IMR-90 (cell line): ENCODE measurements around the gene NAP1L5. TPM values are rescaled to one million over a fixed set of nuclear protein-coding genes. Genes with fewer than 3 reads are reported as not detected.

Source experiments
- ATAC-seq: fragments of 200-7000 bp; cut with Tn5 transposase; 2 replicates; pipeline ENCODE4 v1.9.1; 2020; ENCODE audit warnings: low read depth, mild to moderate bottlenecking, moderate library complexity
- BruUV-seq: library from RNA; stranded (reverse); fragments of 400-500 nt; replicated peaks from 2 replicates; lab custom pipeline; 2021; lab: Mats Ljungman, UMichigan
- CTCF ChIA-PET: fragments of 300-600 bp; formaldehyde crosslinking; extraction: SDS; loops from one replicate; lab custom pipeline; 2021; ENCODE audit warnings: antibody characterized with exemption; lab: Yijun Ruan, JAX
- POLR2A ChIA-PET: fragments of 300-600 bp; sonication (Branson Sonifier 250); formaldehyde crosslinking; loops from one replicate; lab custom pipeline; 2022; ENCODE audit warnings: antibody characterized with exemption; ENCODE audit not compliant: unreplicated experiment; lab: Charles Lee
- DNase-seq: peaks from one replicate; pipeline ENCODE4 v3.0.0; 2013
- H2AFZ ChIP-seq: replicated peaks from 2 replicates; pipeline ENCODE3; 2013; ENCODE audit warnings: low read length, mild to moderate bottlenecking; ENCODE audit not compliant: poor library complexity
- H2AK5ac ChIP-seq: 2 replicates; pipeline ENCODE4 v1.6.1; 2013; ENCODE audit warnings: low read depth, low read length, inconsistent platforms
- H2AK9ac ChIP-seq: replicated peaks from 2 replicates; pipeline ENCODE3; 2013; ENCODE audit warnings: mild to moderate bottlenecking, low read depth, low read length, moderate library complexity; ENCODE audit not compliant: poor library complexity
- H2BK120ac ChIP-seq: 2 replicates; pipeline ENCODE4 v1.6.1; 2013; ENCODE audit warnings: low read depth, low read length, inconsistent platforms
- H2BK15ac ChIP-seq: 3 replicates; pipeline ENCODE4 v1.6.1; 2013; ENCODE audit warnings: low read depth, low read length, inconsistent platforms
- H2BK20ac ChIP-seq: 2 replicates; pipeline ENCODE4 v1.6.1; 2013; ENCODE audit warnings: low read depth, mild to moderate bottlenecking, inconsistent platforms, low read length, moderate library complexity
- H2BK5ac ChIP-seq: 2 replicates; pipeline ENCODE4 v1.6.1; 2013; ENCODE audit warnings: mild to moderate bottlenecking, low read depth, low read length, inconsistent platforms; ENCODE audit not compliant: poor library complexity, severe bottlenecking
- H3K14ac ChIP-seq: replicated peaks from 2 replicates; pipeline ENCODE4 v1.6.1; 2013; ENCODE audit warnings: low read depth, low read length, inconsistent platforms
- H3K18ac ChIP-seq: 2 replicates; pipeline ENCODE4 v1.6.1; 2013; ENCODE audit warnings: low read depth, low read length, control low read depth
- H3K23ac ChIP-seq: 2 replicates; pipeline ENCODE4 v1.6.1; 2013; ENCODE audit warnings: low read depth, low read length, inconsistent platforms
- H3K27ac ChIP-seq: 2 replicates; pipeline ENCODE4 v1.5.1; 2013; ENCODE audit warnings: mild to moderate bottlenecking, control low read depth, low read length; ENCODE audit not compliant: insufficient read depth
- H3K27me3 ChIP-seq: 2 replicates; pipeline ENCODE4 v1.6.1; 2013; ENCODE audit warnings: low read length; ENCODE audit not compliant: control insufficient read depth, insufficient read depth
- H3K36me3 ChIP-seq: 2 replicates; pipeline ENCODE4 v1.6.1; 2013; ENCODE audit warnings: low read length, mixed read lengths; ENCODE audit not compliant: control insufficient read depth, insufficient read depth
- H3K4ac ChIP-seq: 2 replicates; pipeline ENCODE4 v1.6.1; 2013; ENCODE audit warnings: low read depth, low read length, inconsistent platforms
- H3K4me1 ChIP-seq: 2 replicates; pipeline ENCODE4 v1.6.1; 2013; ENCODE audit warnings: low read length, mixed read lengths; ENCODE audit not compliant: control insufficient read depth, insufficient read depth
- H3K4me2 ChIP-seq: 2 replicates; pipeline ENCODE4 v1.6.1; 2013; ENCODE audit warnings: low read depth, mild to moderate bottlenecking, control low read depth, low read length, moderate library complexity
- H3K4me3 ChIP-seq: 2 replicates; pipeline ENCODE4 v1.5.1; 2013; ENCODE audit warnings: low read depth, mild to moderate bottlenecking, control low read depth, low read length, moderate library complexity; ENCODE audit not compliant: insufficient read depth
- H3K56ac ChIP-seq: 2 replicates; pipeline ENCODE4 v1.6.1; 2013; ENCODE audit warnings: low read length, inconsistent platforms; ENCODE audit not compliant: insufficient read depth; ENCODE audit errors: extremely low read depth
- H3K79me1 ChIP-seq, 2 experiments: 2 replicates each; pipeline ENCODE4 v1.6.1; 2013; ENCODE audit warnings: low read length in 2 of 2, inconsistent platforms in 1 of 2, low read depth in 1 of 2
- H3K9ac ChIP-seq: 2 replicates; pipeline ENCODE4 v1.6.1; 2013; ENCODE audit warnings: low read depth, low read length, control low read depth
- H3K9me1 ChIP-seq: 2 replicates; pipeline ENCODE4 v1.6.1; 2013; ENCODE audit warnings: low read length, inconsistent platforms; ENCODE audit not compliant: insufficient read depth
- H3K9me3 ChIP-seq: 2 replicates; pipeline ENCODE4 v1.6.1; 2013; ENCODE audit warnings: low read length; ENCODE audit not compliant: control insufficient read depth, insufficient read depth
- H4K20me1 ChIP-seq: 2 replicates; pipeline ENCODE4 v1.6.1; 2013; ENCODE audit warnings: low read length, inconsistent platforms; ENCODE audit not compliant: insufficient read depth
- H4K5ac ChIP-seq: 2 replicates; pipeline ENCODE4 v1.6.1; 2013; ENCODE audit warnings: mild to moderate bottlenecking, low read depth, low read length, control low read depth
- H4K8ac ChIP-seq, 2 experiments: 2 replicates each; pipeline ENCODE4 v1.6.1; 2013; ENCODE audit warnings: low read depth in 2 of 2, low read length in 2 of 2, control low read depth in 1 of 2, inconsistent platforms in 1 of 2
- H4K91ac ChIP-seq: 2 replicates; pipeline ENCODE4 v1.6.1; 2013; ENCODE audit warnings: low read depth, low read length, inconsistent platforms; ENCODE audit not compliant: insufficient read depth
- BHLHE40 ChIP-seq: fragments of 150-350 bp; IDR thresholded peaks from 2 replicates; pipeline ENCODE4 v1.6.1; 2016; ENCODE audit warnings: mild to moderate bottlenecking, low read depth, low read length
- CEBPB ChIP-seq: IDR thresholded peaks from 2 replicates; pipeline ENCODE4 v1.6.1; 2012; ENCODE audit warnings: low read depth, low read length, improper control_type of control experiment
- CHD1 ChIP-seq: IDR thresholded peaks from 2 replicates; pipeline ENCODE4 v1.6.1; 2012; ENCODE audit warnings: low read depth, low read length, improper control_type of control experiment
- CTCF ChIP-seq: conservative IDR thresholded peaks from 2 replicates; pipeline ENCODE4 v1.5.1; 2012; ENCODE audit warnings: mild to moderate bottlenecking, low read depth, low read length, improper control_type of control experiment
- FOS ChIP-seq: fragments of 150-350 bp; IDR thresholded peaks from 2 replicates; pipeline ENCODE4 v1.6.1; 2016; ENCODE audit warnings: low read depth, low read length
- MAFK ChIP-seq: IDR thresholded peaks from 2 replicates; pipeline ENCODE4 v1.6.1; 2012; ENCODE audit warnings: low read depth, low read length, improper control_type of control experiment
- MXI1 ChIP-seq: IDR thresholded peaks from 2 replicates; pipeline ENCODE4 v1.6.1; 2012; ENCODE audit warnings: low read depth, mild to moderate bottlenecking, low read length, moderate library complexity, borderline replicate concordance
- NFE2L2 ChIP-seq: fragments of 150-350 bp; IDR thresholded peaks from 2 replicates; pipeline ENCODE4 v1.6.1; 2016; ENCODE audit warnings: low read depth, mild to moderate bottlenecking, low read length
- POLR2A ChIP-seq: IDR thresholded peaks from 2 replicates; pipeline ENCODE4 v1.6.1; 2012; ENCODE audit warnings: mild to moderate bottlenecking, low read depth, low read length
- RAD21 ChIP-seq: IDR thresholded peaks from 2 replicates; pipeline ENCODE4 v1.6.1; 2012; ENCODE audit warnings: low read length, improper control_type of control experiment
- RCOR1 ChIP-seq: IDR thresholded peaks from 2 replicates; pipeline ENCODE4 v1.6.1; 2012; ENCODE audit warnings: mild to moderate bottlenecking, low read length, improper control_type of control experiment; ENCODE audit not compliant: insufficient replicate concordance
- RFX5 ChIP-seq: IDR thresholded peaks from 2 replicates; pipeline ENCODE4 v1.8.0; 2012; ENCODE audit warnings: low read depth, mild to moderate bottlenecking, low read length, moderate library complexity
- SMC3 ChIP-seq: fragments of 150-350 bp; IDR thresholded peaks from 2 replicates; pipeline ENCODE4 v1.6.1; 2016; ENCODE audit warnings: low read depth, mild to moderate bottlenecking, antibody characterized with exemption, low read length, moderate library complexity
- USF2 ChIP-seq: fragments of 150-350 bp; IDR thresholded peaks from 2 replicates; pipeline ENCODE4 v1.6.1; 2017; ENCODE audit warnings: mild to moderate bottlenecking, antibody characterized with exemption, low read length, low read depth
- WGBS, 2 experiments: methylation state at CpG; one replicate each; pipeline versions ENCODE4 v1.1.5 to v1.1.7; 2013; ENCODE audit warnings: missing lambda C conversion rate in 2 of 2; ENCODE audit not compliant: insufficient read length in 1 of 2; ENCODE audit errors: extremely low coverage in 2 of 2; 5-methylcytosine and 5-hydroxymethylcytosine counted together
- dilution Hi-C: fragments of 300-500 bp; cut with HindIII; formaldehyde crosslinking; loops from one replicate; pipeline ENCODE4 v1.14.3; 2018; ENCODE audit warnings: low sequenced_read_pairs; ENCODE audit not compliant: unreplicated experiment
- in situ Hi-C: fragments of 300-500 bp; cut with MboI; formaldehyde crosslinking; loops from 3 replicates; pipeline ENCODE4 v1.14.3; 2019; ENCODE audit warnings: low sequenced_read_pairs, inconsistent platforms, mixed read lengths
- intact Hi-C: fragments of 100-400 bp; cut with micrococcal nuclease; formaldehyde crosslinking; loops from 2 replicates; pipeline ENCODE4 v1.10.0; 2022
- polyA plus RNA-seq, 3 experiments: library from polyadenylated mRNA; depleted of rRNA; stranded (reverse); fragments of >200 nt; gene quantifications; 2 replicates each; pipeline ENCODE4 v1.2.3, GENCODE V29; 2012; ENCODE audit warnings: low replicate concordance in 1 of 3
- total RNA-seq: library from RNA; depleted of rRNA; stranded (reverse); fragments of >200 nt; gene quantifications from 2 replicates; pipeline ENCODE4 v1.2.3, GENCODE V29; 2012
- TF ChIP-seq, protein P1 (sequence below): fragments of 150-350 bp; IDR thresholded peaks from 2 replicates; pipeline ENCODE4 v1.6.1; 2016; ENCODE audit warnings: low read depth, mild to moderate bottlenecking, low read length, moderate library complexity, borderline replicate concordance

The NAP1L5 gene
- total and polyA plus RNA-seq, 2 of the 4 experiments (the other 2 are of a cell fraction): 3.9 to 5.3 TPM

DNA sequence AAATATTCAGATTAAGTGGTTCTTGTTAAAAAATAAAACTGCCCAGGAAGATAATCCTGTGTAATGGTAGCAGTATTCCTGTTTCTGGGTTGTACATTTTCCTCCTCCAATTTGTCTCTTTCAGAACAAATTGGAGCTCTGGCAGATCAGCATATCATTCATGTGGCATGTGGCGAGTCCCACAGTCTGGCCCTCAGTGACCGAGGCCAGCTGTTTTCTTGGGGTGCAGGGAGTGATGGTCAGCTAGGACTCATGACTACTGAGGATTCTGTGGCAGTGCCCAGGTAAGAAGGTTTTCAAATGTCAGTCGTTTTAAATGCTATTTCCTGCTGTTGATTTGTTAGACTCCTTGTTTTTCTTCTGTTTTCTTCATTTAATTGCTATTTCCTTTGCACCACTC, 47.9 kb downstream of the NAP1L5 start:
- TF ChIP-seq, protein P1, sequence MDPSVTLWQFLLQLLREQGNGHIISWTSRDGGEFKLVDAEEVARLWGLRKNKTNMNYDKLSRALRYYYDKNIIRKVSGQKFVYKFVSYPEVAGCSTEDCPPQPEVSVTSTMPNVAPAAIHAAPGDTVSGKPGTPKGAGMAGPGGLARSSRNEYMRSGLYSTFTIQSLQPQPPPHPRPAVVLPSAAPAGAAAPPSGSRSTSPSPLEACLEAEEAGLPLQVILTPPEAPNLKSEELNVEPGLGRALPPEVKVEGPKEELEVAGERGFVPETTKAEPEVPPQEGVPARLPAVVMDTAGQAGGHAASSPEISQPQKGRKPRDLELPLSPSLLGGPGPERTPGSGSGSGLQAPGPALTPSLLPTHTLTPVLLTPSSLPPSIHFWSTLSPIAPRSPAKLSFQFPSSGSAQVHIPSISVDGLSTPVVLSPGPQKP: no peak
- TF ChIP-seq CHD1 (no peak), MAFK (no peak), RCOR1 (no peak), CEBPB (no peak), SMC3 (no peak), NFE2L2 (no peak), FOS (no peak), BHLHE40 (no peak), USF2 (no peak), CTCF (no peak), RAD21 (no peak), POLR2A (no peak), MXI1 (no peak), RFX5 (no peak)
- Histone ChIP-seq H2BK15ac (no peak overlapping the region), H3K4ac (no peak overlapping the region), H2AK9ac (no peak overlapping the region), H3K14ac (no peak overlapping the region), H3K27ac (no peak overlapping the region), H3K56ac (no peak overlapping the region), H2BK120ac (no peak overlapping the region), H3K4me1 (no peaks in the 10 kb centered on the region; the same call in 1 of the 2 replicates), H3K9me1 (0 out of 2 replicates have a peak, but pooled peaks cover 5% of the 10 kb centered on the region), H3K4me2 (no peak overlapping the region), H3K4me3 (no peak overlapping the region), H3K9me3 (no peaks in the 10 kb centered on the region), H3K18ac (no peak overlapping the region), H3K79me1 (peaks cover 5 to 19% of the 10 kb centered on the region in 2 experiments; a peak in 3 of 4 replicates), H4K20me1 (no peaks in the 10 kb centered on the region), H3K9ac (no peak overlapping the region), H3K36me3 (0 out of 2 replicates have a peak, but pooled peaks cover 2% of the 10 kb centered on the region), H4K5ac (no peak overlapping the region), H3K27me3 (no peaks in the 10 kb centered on the region), H2BK5ac (no peak overlapping the region), H4K91ac (no peak overlapping the region), H4K8ac (no peak overlapping the region), H2AK5ac (no peak overlapping the region), H2AFZ (no peak overlapping the region), H3K23ac (0 out of 2 replicates have a peak overlapping the region, but pooled peaks have one; percentile 11), H2BK20ac (no peak overlapping the region)
- in situ Hi-C loops (no loop called here), dilution Hi-C loops (no loop called here), intact Hi-C loops (no loop called here)
- DNase-seq: no peak
- 90% methylated on average over 2 of the region's 3 CpGs; no CpG with 5 or more reads in 1 of the 2 experiments for WGBS, 2 experiments
- ChIA-PET POLR2A (interaction anchor here (0.6 kb wide), 1 partner anchor 429 kb away, joined by 10 read pairs; no protein-coding TSS in a partner anchor), CTCF (no interaction called here)
- no peak for ATAC-seq
- BruUV-seq: no TSS peak
